Thoracic aorta (tissue), 2 donors: ENCODE results near the gene MICAL3. TPM values are rescaled to one million over a fixed set of nuclear protein-coding genes. Genes with fewer than 3 reads are reported as not detected.

Experiments used
- ATAC-seq: fragments of 150-250 bp; one replicate; pipeline ENCODE4 v1.8.0; 2017; ENCODE audit warnings: low read depth; ENCODE audit not compliant: insufficient number of reproducible peaks, low FRiP score
- DNase-seq: peaks from one replicate; pipeline ENCODE4 v3.0.0-alpha.2; 2020; ENCODE audit warnings: low spot score
- H3K27ac ChIP-seq, 2 donors: fragments of 200-600 bp; sonication (generic); 1 replicate in 1 of 2; 2 replicates in 1 of 2; pipeline ENCODE4 v1.5.1; 2016; ENCODE audit warnings: mild to moderate bottlenecking in 2 of 2, moderate library complexity in 2 of 2
- H3K27me3 ChIP-seq: fragments of 200-600 bp; sonication (generic); replicated peaks from 2 replicates; pipeline ENCODE4 v1.6.0; 2016; ENCODE audit warnings: mild to moderate bottlenecking; ENCODE audit not compliant: insufficient read depth
- H3K36me3 ChIP-seq: fragments of 200-600 bp; sonication (generic); one replicate; pipeline ENCODE4 v1.5.1; 2016
- H3K4me1 ChIP-seq, 2 donors: fragments of 200-600 bp; sonication (generic); 1 replicate in 1 of 2; 2 replicates in 1 of 2; pipeline versions ENCODE4 v1.5.1 to v1.6.0; 2016; ENCODE audit warnings: low read depth in 2 of 2, mild to moderate bottlenecking in 1 of 2; ENCODE audit not compliant: control insufficient read depth in 1 of 2
- H3K4me3 ChIP-seq: fragments of 200-600 bp; sonication (generic); 2 replicates; pipeline ENCODE4 v1.5.1; 2016; ENCODE audit warnings: mild to moderate bottlenecking
- H3K9me3 ChIP-seq: fragments of 200-600 bp; sonication (generic); 2 replicates; pipeline ENCODE4 v1.5.1; 2016
- CTCF ChIP-seq: fragments of 200-600 bp; sonication (generic); IDR thresholded peaks from one replicate; pipeline ENCODE4 v1.5.1; 2019; ENCODE audit warnings: antibody characterized with exemption
- total RNA-seq, 2 donors: library from RNA; depleted of rRNA; stranded (reverse); fragments of >200 nt; gene quantifications; one replicate each; pipeline versions ENCODE4 v1.1.0 to v1.2.3, GENCODE V29; 2016

MICAL3 gene
- total RNA-seq, 2 donors from 2014 or later = 45.2 to 78.0 TPM

DNA sequence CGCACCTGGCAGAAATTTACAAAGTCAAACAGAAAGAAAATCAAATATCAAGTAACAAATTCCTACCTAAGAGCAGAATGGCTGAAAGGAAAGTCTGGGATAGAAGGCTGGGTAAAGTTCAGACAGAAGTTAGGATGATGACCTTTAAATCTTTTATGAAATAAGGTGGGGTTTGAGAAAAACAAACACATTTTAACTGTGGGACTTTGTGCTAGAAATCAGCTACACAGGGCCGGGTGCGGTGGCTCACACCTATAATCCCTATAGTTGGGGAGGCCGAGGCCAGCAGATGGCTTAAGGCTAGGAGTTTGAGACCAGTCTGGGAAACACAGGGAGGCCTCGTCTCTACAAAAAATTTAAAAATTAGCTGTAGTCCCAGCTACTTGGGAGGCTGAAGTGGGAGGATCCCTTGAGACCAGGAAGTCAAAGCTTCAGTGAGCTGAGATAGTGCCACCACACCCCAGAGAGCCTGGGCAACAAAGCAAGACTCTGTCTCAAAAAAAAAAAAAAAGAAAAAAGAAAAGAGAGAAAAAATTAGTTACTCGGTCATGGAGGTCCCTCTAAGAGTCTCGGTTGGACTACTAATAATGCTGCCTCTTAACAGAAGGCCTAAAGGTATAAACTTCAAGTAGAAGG lies 130.3 kb downstream of the MICAL3 start:
- TF ChIP-seq CTCF = no peak
- H3K4me1 ChIP-seq = peaks cover 2 to 25% of the 10 kb centered on the region in 2 donors
- ATAC-seq = no peak
- no peak overlapping the region for H3K27ac ChIP-seq
- no peak overlapping the region for H3K4me3 ChIP-seq
- no peaks in the 10 kb centered on the region for H3K27me3 ChIP-seq
- peaks cover 19% of the 10 kb centered on the region for H3K36me3 ChIP-seq
- H3K9me3 ChIP-seq = no peaks in the 10 kb centered on the region
- no peak for DNase-seq

DNA sequence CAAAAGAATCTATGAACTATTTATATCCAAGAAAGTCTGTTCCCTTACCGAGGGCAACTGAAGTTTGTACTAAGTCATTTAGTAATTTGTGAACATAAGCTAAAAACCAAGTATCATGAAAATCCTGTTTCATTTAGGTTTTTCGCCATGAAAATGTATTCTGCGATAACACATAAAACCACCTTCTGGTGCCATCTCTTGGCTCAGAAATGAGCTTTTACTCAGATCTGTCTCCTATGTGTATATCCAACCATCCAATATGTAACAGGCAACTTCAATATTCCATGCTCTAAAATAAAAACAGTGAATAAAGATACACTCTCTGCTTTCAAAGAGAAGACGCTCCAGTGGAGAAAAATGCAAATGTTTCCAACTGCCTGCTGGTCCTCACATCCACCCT lies 132.0 kb downstream of the MICAL3 start:
- Histone ChIP-seq H3K27ac (no peak overlapping the region), H3K4me1 (peaks cover 2 to 25% of the 10 kb centered on the region in 2 donors), H3K27me3 (no peaks in the 10 kb centered on the region), H3K4me3 (no peak overlapping the region), H3K9me3 (no peaks in the 10 kb centered on the region), H3K36me3 (peaks cover 21% of the 10 kb centered on the region)
- no peak for DNase-seq
- TF ChIP-seq CTCF = no peak
- ATAC-seq = no peak

DNA sequence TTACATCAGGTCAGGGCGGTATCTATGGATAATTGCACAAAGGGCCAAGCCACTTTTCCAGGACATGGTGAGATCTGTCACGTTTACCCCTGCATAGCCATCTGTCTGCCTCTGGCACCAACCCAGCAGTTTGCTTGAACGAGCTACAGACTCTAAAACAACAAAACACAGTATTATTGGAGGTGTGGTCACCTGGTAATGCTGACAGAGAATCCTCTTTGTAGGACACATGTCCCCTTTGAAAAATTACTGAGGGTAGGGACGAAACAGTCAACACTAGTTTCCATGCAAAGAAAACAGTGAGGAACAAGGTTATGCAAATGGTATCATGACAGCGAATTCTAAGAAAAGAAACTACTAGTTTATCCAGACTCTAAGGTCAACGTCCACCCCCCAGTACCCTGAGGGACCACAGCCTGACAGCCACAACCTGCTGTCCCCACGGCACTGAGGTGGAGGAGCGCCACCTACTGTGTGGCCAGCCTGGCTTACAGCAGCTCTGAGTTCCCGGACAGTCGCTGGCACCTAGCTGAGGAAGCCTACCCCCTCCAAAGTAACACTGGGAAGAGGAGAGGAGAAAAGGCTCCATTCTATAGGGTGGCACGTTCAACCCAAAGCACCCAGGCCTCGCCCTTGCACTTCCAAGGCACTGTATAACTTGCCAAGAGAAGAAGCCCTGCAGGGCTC lies 132.7 kb downstream of the MICAL3 start:
- Histone ChIP-seq H3K9me3 (no peaks in the 10 kb centered on the region), H3K27ac (no peak overlapping the region), H3K4me1 (peaks cover 2 to 25% of the 10 kb centered on the region in 2 donors), H3K36me3 (peaks cover 26% of the 10 kb centered on the region), H3K27me3 (no peaks in the 10 kb centered on the region), H3K4me3 (no peak overlapping the region)
- ATAC-seq (no peak), DNase-seq (no peak)
- TF ChIP-seq CTCF = no peak

DNA sequence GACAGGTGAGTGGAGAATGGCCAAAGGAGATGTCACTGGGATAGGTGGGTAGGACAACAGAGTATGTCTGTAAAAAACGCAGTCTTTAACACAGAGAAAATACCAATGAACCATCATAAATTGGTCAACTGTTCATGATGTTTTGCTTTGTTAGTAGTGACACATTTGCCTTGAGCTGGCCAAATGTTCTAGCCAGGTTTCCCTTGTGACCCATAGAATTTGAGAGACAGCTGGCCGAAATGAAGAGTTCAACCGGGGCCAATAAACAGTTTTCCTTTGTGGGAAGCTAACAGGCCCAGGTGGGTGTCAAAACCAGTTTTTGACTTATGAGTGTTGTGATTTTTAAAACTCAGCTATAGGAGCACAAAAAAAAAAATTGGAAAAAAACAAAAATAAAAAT lies 133.5 kb downstream of the MICAL3 start:
- no peaks in the 10 kb centered on the region for H3K9me3 ChIP-seq
- H3K4me1 ChIP-seq = peaks cover 2 to 25% of the 10 kb centered on the region in 2 donors
- no peak overlapping the region for H3K4me3 ChIP-seq
- no peaks in the 10 kb centered on the region for H3K27me3 ChIP-seq
- H3K36me3 ChIP-seq = peaks cover 31% of the 10 kb centered on the region
- ATAC-seq = no peak
- TF ChIP-seq CTCF = no peak
- DNase-seq = no peak
- H3K27ac ChIP-seq = peak overlapping the region; percentile 6 to 20

DNA sequence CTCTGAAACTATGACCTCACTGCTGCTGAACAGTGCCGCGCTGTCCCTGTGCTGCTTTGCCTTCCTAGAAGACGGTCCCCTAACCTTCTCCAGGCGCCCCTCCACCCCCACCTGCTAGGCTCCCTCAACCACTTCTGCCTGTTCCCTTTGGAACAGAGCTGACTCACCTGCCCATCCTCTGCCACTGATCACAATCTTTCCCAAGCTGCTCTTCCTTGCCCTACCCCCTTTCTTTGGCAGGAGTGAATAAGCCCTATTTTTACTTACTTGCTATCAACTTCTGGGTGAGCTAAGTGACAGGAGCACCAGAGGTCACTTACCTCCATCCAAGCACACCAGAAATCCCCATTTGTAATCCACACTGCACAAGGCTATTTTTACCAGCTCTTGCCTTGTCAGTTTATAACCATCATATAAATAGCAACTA lies 134.1 kb downstream of the MICAL3 start:
- H3K9me3 ChIP-seq = no peaks in the 10 kb centered on the region
- H3K4me3 ChIP-seq = no peak overlapping the region
- H3K27ac ChIP-seq = peak overlapping the region; percentile 4 to 20
- DNase-seq (no peak), ATAC-seq (peak; percentile 9)
- peaks cover 2 to 25% of the 10 kb centered on the region in 2 donors for H3K4me1 ChIP-seq
- no peaks in the 10 kb centered on the region for H3K27me3 ChIP-seq
- H3K36me3 ChIP-seq = peaks cover 30% of the 10 kb centered on the region
- TF ChIP-seq CTCF = no peak
